ENCODE data around the gene CLN3. TPM values are rescaled to one million over a fixed set of nuclear protein-coding genes. Genes with fewer than 3 reads are reported as not detected.

The CLN3 gene
- 4.7 and 6.9 TPM in 2 replicates for total RNA-seq (2014; rRNA removed; shearing (Covaris generic))

DNA sequence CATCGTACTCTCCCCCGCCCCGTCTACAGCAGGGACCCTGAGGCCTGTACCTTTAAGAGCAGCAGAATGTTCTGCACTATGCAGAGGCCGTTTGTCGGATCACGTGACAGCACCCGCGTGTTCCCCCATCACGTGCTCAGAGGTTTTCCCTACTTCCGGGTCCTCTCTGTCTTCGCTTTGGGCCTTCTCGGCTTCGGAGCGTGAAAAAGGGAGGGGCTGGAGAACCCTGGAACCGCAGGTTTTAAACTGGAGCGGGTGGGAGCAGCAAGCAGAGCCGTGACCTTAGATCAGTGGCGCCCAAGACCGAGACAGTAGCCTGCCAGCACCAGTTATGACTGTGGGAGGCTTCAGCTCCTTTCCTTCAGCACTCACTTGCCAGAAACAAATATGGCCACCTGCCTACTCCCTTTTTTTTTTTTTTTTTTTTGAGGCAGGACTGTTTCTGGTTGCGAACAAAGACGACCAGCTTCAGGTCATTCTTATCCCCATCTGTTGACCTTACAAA is at the start of gene CLN3:
Gene CLN3, minus strand, starts transcription at position 105 of the 505 bp plus-strand sequence. CDS start 315 bp downstream, outside the sequence.
- H3K27ac ChIP-seq: peak within 1 kb of the TSS; percentile 92
- H3K9me3 ChIP-seq (replicated peaks): no peaks in the 10 kb centered on the region; the same call in 1 of the 2 replicates
- peak; percentile 91 to 98 for DNase-seq (ENCODE audit: low read depth in 1 of 2, low spot score in 2 of 2)
- H3K36me3 ChIP-seq: peaks cover 3% of the 10 kb centered on the region
- peak within 1 kb of the TSS; percentile 67 for H3K4me3 ChIP-seq
- H3K27me3 ChIP-seq (replicated peaks): no peaks in the 10 kb centered on the region
- H3K4me1 ChIP-seq (replicated peaks): peaks cover 14% of the 10 kb centered on the region; the same call in 1 of the 2 replicates

DNA sequence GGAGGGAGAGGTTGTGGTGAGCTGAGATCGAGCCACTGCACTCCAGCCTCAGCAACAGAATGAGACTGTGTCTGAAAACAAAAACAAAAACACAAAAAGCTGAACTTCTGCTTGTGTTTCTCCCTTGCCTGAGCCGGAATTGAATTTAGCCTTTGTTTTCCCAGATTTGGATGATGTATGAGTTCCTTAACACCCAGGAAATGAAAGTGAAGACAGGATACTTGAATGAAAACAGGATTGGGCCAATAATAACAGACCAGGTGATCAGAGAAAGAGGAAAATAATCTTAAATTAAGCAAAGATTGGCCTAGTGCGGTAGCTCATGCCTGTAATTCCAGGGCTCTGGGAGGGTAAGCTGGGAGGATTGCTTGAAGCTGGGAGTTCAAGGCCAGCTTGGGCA is 48.5 kb upstream of the CLN3 start:
- Histone ChIP-seq H3K4me3 (no peak overlapping the region), H3K27ac (no peak overlapping the region), H3K9me3 (replicated peaks) (no peaks in the 10 kb centered on the region), H3K36me3 (no peaks in the 10 kb centered on the region), H3K27me3 (replicated peaks) (no peaks in the 10 kb centered on the region), H3K4me1 (replicated peaks) (peaks cover 5% of the 10 kb centered on the region; the same call in 1 of the 2 replicates)
- no peak for DNase-seq (ENCODE audit: low read depth in 1 of 2, low spot score in 2 of 2)

DNA sequence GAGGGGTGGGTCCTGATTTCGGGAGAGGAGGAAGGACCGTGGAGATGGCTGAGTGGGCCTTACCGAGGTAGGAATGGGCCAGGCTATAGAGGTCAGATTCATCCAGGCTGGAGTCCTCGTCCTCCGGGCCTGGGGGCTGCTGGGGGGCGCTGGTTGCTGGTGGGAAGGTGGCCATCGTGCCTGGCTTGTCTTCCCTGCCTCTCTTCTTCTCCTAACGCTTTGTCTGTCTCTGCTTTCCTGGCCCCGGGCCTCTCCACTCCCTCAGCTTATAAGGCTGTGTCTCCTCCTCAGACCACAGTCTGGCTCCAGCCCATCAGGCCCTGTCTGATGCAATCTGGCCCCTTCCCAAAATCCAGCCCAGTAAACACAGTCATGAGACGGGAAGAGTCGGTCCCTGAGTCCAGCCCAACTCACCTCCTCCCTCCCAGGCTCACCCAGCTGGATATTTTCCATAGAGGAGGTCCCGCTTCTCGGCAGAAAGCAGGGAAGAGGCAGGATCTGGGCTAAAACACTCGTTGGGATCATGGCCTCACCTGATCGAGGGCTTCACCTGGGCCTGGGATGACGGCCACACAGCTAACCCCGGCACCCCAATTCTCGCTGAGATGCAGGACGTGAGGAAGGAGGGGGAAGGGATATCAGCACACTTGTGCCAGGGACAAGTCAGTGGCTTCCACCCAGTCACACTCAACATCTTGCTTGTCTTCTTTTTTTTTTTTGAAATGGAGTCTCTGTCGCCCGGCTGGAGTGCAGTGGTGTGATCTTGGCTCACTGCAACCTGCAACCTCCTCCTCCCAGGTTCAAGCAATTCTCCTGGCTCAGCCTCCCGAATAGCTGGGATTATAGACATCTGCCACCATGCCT is 47.1 kb upstream of the CLN3 start, which contains the start of gene NUPR1:
Gene NUPR1, minus strand, starts transcription at position 242 of the 864 bp plus-strand sequence. Its CDS starts 67 bp downstream, at position 175.
- Histone ChIP-seq H3K4me1 (replicated peaks) (peaks cover 5% of the 10 kb centered on the region; the same call in 1 of the 2 replicates), H3K27ac (no peak within 1 kb of the TSS), H3K27me3 (replicated peaks) (no peaks in the 10 kb centered on the region), H3K9me3 (replicated peaks) (no peaks in the 10 kb centered on the region), H3K4me3 (no peak within 1 kb of the TSS), H3K36me3 (no peaks in the 10 kb centered on the region)
- peak in 1 of 2 experiments; percentile 18 for DNase-seq (ENCODE audit: low read depth in 1 of 2, low spot score in 2 of 2)

DNA sequence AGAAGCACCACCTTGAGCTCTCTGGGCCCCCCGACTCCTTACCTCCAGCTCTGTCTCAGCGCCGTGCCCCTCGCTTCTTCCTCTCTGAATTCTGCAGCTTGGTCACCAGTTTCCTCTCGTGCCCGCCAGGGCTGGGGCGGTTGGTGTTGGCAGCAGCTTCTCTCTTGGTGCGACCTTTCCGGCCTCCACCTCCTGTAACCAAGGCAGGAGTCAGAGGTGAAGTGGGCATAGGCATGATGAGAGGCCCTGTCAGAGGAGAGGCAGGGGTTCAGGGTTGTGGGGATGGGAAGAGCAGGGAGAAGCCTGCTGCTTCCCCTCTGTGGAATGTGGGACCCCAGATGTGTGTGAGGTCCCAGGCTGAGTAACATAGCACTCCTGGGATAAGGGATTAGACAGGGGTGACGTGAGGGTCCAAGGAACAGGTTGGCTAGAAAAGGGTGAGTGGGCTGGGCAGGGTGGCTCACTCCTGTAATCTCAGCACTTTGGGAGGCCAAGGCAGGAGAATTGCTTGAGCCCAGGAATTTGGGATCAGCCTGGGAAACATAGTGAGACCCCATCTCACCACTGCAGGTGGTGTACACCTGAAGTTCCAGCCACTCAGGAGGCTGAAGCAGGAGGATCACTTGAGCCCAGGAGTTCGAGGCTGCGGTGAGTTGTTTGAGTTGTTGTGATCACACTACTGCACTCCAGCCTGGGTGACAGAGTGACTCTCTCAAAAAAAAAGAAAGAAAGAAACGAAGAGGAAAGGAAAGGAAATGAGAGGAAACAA is 46.3 kb upstream of the CLN3 start:
- no peak overlapping the region for H3K4me3 ChIP-seq
- no peak for DNase-seq (ENCODE audit: low read depth in 1 of 2, low spot score in 2 of 2)
- no peaks in the 10 kb centered on the region for H3K27me3 ChIP-seq (replicated peaks)
- H3K9me3 ChIP-seq (replicated peaks): no peaks in the 10 kb centered on the region
- no peaks in the 10 kb centered on the region for H3K36me3 ChIP-seq
- H3K4me1 ChIP-seq (replicated peaks): peaks cover 5% of the 10 kb centered on the region; the same call in 1 of the 2 replicates
- H3K27ac ChIP-seq: no peak overlapping the region

DNA sequence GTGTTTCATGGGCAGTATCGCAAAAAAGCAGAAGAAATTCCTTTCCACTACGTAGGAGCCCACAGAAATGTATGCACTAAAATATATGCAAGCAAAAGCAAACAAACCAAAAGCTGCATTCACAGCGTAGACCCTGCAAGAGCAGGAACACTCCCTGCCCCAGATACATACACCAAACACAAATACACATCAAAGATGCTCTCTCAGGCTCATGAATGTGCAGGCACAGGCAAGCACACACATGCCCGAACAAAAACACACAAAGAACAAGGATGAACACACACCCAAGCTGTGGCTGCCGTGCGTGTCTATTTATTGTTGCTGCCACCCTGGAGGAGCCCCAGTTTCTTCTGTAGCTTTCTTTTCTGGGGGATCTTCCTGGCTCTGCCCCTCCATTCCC is 45.2 kb upstream of the CLN3 start:
- H3K27me3 ChIP-seq (replicated peaks): no peaks in the 10 kb centered on the region
- DNase-seq (ENCODE audit: low read depth in 1 of 2, low spot score in 2 of 2): no peak
- H3K4me1 ChIP-seq (replicated peaks): peaks cover 5% of the 10 kb centered on the region; the same call in 1 of the 2 replicates
- H3K27ac ChIP-seq: no peak overlapping the region
- no peak overlapping the region for H3K4me3 ChIP-seq
- H3K36me3 ChIP-seq: no peaks in the 10 kb centered on the region
- no peaks in the 10 kb centered on the region for H3K9me3 ChIP-seq (replicated peaks)

DNA sequence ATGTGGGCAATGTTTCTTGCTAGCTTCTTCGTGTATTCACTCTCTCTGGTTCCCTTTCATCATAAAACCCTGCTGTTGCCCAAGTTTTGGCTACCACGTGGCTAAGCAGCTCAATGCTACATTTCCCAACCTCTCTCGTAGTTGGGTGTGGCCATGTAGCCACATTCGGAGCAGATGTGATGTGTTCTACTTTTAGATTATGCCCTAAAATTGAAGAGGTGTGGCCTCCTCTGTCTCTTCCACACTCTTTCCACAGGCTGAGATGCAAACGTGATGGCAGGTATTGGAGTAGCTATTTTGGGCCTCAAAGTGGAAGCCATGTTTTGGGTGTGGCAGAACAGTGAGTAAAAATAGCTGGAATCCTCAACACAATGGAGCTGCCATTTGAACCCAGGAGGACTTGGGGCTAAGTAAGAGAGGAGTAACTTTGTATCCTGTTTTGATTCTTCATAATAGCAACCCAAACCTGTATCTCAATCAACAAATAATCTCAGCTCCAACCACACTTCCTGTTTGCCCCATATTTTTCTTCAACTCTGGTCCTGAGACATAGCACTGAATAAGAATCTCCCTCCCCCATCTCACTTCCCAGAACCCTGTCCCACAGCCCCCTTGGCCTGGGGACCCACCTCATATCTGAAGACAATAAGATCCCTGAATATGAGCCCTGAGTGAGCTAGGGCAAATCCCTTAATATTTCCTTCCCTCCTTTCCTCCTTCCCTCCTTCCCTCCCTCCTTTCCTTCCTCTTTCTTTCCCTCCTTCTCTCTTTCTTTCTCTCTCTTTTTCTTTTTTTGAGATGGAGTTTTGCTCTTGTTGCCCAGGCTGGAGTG is 42.9 kb upstream of the CLN3 start:
- H3K4me3 ChIP-seq: no peak overlapping the region
- H3K9me3 ChIP-seq (replicated peaks): no peaks in the 10 kb centered on the region

DNA sequence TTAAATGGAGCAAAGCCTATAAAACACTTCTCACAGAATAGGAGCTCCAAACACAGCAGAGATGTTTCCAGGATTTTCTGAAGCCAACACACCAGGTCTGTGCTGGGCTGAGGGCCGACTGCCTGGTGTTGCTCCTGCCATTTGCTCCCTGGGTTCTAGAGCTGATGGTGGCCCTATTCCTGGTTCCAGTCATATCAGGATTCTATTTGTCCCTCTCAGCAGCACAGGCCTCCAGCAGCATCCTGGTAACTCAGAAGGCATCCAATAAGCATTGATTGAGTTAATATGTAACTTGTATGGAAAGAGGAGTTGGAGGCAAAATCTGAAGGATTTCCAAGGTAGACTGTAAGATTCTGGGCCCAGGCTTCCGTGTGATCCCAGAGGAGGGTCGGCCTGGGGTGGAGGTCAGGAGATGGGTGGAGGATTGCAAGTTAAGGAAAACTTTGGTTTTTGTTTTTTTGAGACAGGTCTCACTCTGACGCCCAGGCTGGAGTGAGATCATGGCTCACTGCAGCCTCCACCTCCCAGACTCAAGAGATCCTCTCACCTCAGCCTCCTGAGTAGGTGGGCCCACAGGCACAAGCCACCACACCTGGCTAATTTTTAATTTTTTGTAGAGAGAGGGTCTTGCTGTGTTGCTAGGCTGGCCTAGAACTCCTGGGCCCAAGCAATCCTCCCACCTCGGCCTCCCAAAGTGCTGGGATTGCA is 41.2 kb upstream of the CLN3 start:
- DNase-seq (ENCODE audit: low read depth in 1 of 2, low spot score in 2 of 2): no peak
- H3K27me3 ChIP-seq (replicated peaks): no peaks in the 10 kb centered on the region
- no peak overlapping the region for H3K27ac ChIP-seq
- no peaks in the 10 kb centered on the region for H3K36me3 ChIP-seq
- H3K4me3 ChIP-seq: no peak overlapping the region
- no peaks in the 10 kb centered on the region for H3K4me1 ChIP-seq (replicated peaks)
- H3K9me3 ChIP-seq (replicated peaks): no peaks in the 10 kb centered on the region

More for the DNA sequence above, 42.9 kb upstream of the CLN3 start:
- peaks cover 5% of the 10 kb centered on the region; the same call in 1 of the 2 replicates for H3K4me1 ChIP-seq (replicated peaks)
- no peak overlapping the region for H3K27ac ChIP-seq
- H3K36me3 ChIP-seq: no peaks in the 10 kb centered on the region
- no peak for DNase-seq (ENCODE audit: low read depth in 1 of 2, low spot score in 2 of 2)
- H3K27me3 ChIP-seq (replicated peaks): no peaks in the 10 kb centered on the region

DNA sequence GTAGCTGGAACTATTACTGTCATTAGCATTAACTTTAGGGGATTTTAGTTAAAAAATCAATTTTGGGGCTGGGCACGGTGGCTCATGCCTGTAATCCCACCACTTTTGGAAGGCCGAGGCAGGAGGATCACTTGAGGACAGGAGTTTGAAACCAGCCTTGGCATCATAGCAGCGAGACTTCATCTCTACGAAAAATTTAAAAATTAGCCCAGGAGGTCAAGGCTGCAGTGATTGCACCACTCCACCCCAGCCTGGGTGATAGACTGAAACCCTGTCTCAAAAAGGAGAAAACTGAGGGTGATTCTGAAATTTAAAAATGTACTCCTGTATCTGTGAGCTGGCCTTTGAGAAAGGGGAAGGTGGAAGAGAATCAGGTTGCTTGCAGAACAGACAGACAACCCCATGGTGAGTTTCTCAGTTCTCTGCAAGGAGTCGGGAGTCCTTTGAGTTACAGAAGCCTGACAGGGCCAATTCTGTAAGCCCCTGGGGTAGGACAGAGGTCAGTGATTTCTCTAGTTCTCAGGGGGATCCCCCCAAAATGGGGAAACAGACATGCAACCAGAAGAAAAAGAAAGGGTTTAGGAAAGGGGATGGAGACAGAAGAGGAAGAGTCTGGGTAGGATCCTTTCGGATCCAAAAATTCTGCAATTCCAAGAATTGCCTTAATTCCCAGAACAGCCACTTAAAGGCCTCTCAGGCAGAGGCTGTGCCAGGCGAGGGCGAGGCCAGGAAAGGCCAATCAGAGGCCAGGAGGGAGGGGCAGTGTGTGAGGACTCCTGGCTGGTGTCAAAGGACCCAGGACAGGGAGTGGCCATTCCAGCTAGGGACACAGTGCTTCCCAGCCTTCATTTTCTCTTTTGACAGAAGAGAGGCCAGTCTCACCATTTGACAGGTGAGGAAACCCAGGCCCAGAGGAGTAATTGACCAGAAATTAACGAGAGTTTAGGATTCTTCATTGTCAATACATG is 40.2 kb upstream of the CLN3 start:
- H3K4me1 ChIP-seq (replicated peaks): no peaks in the 10 kb centered on the region
- no peaks in the 10 kb centered on the region for H3K27me3 ChIP-seq (replicated peaks)
- H3K9me3 ChIP-seq (replicated peaks): no peaks in the 10 kb centered on the region
- DNase-seq (ENCODE audit: low read depth in 1 of 2, low spot score in 2 of 2): no peak
- no peak overlapping the region for H3K27ac ChIP-seq
- no peaks in the 10 kb centered on the region for H3K36me3 ChIP-seq
- H3K4me3 ChIP-seq: no peak overlapping the region

DNA sequence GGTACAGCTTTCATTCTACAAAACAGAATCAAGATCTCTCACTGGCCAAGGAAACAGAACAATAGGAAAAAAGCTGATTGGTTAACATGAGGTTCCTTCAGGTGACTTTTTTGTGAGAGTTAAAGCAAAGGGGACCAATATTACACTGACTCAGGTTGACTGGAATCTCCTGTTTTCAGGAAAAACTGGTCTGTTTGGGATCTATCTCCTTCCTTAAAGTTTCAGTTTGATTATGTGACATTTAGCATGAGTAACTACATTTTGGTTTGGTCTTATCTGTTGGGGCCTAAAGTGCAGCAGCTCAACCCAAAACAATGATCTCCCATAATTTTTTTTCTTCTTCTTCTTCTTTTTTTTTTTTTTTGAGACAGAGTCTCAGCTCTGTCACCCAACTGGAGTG is 37.2 kb upstream of the CLN3 start:
- DNase-seq (ENCODE audit: low read depth in 1 of 2, low spot score in 2 of 2): no peak
- H3K9me3 ChIP-seq (replicated peaks): no peaks in the 10 kb centered on the region
- no peak overlapping the region for H3K4me3 ChIP-seq
- no peaks in the 10 kb centered on the region for H3K36me3 ChIP-seq
- no peaks in the 10 kb centered on the region for H3K27me3 ChIP-seq (replicated peaks)
- H3K27ac ChIP-seq: no peak overlapping the region
- no peaks in the 10 kb centered on the region for H3K4me1 ChIP-seq (replicated peaks)

DNA sequence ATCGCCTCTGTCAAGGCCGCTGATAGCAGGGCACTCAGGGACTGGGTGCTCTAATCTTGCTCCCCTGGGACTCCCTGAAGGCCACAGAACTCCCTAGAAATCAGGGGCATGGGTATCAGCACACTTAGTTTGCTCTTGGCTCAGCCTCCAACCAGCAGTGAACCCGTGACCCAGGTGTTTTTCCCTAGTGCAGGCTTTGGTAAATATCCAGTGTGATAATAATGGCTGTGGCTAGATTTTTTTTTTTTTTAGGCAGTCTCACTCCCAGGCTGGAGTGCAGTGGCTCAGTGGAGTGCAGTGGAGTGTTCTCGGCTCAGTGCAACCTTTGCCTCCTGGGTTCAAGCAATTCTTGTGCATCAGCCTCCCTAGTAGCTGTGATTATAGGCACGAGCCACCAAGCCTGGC is 36.6 kb upstream of the CLN3 start:
- Histone ChIP-seq H3K27me3 (replicated peaks) (no peaks in the 10 kb centered on the region), H3K4me1 (replicated peaks) (no peaks in the 10 kb centered on the region), H3K4me3 (no peak overlapping the region), H3K9me3 (replicated peaks) (no peaks in the 10 kb centered on the region), H3K36me3 (no peaks in the 10 kb centered on the region), H3K27ac (no peak overlapping the region)
- no peak for DNase-seq (ENCODE audit: low read depth in 1 of 2, low spot score in 2 of 2)

DNA sequence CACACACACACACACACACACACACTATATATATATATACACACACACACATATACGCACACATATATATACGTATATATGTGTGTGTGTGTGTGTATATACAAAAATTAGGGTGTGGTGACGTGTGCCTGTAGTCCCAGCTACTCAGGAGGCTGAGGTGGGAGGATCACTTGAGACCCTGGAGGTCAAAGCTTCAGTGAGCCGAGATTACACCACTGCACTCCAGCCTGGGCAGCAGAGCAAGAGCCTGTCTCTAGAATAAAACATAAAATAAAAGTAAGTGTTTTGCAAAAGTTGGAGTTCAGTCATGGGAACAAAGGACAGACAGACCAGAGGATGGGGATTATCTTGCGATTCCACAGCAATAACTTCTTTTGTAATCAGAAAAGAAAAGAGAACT is 36.1 kb upstream of the CLN3 start:
- no peak for DNase-seq (ENCODE audit: low read depth in 1 of 2, low spot score in 2 of 2)
- Histone ChIP-seq H3K27ac (no peak overlapping the region), H3K9me3 (replicated peaks) (no peaks in the 10 kb centered on the region), H3K4me1 (replicated peaks) (no peaks in the 10 kb centered on the region), H3K36me3 (no peaks in the 10 kb centered on the region), H3K4me3 (no peak overlapping the region), H3K27me3 (replicated peaks) (no peaks in the 10 kb centered on the region)

All from SJSA1 (cell line).